Measurements from ENCODE around the gene GALNT13.

Gene GALNT13

GRCh38 chr2:154343282-154343681, 471.6 kb downstream of the GALNT13 start:
- Histone ChIP-seq H3F3A (ENCODE audit: low read depth) (no peaks in the 10 kb centered on the region), H3K4me3 (ENCODE audit: low read length, poor library complexity, severe bottlenecking) (no peak overlapping the region), H3K36me3 (ENCODE audit: insufficient read depth, low read length) (no peaks in the 10 kb centered on the region), H3K9me3 (ENCODE audit: insufficient read depth, low read depth, low read length) (no peaks in the 10 kb centered on the region), H3K4me1 (ENCODE audit: insufficient read depth, low read length, poor library complexity, severe bottlenecking) (no peaks in the 10 kb centered on the region), H3K4me2 (ENCODE audit: low read depth, low read length, poor library complexity, severe bottlenecking) (no peak overlapping the region), H3K9ac (ENCODE audit: low read depth, low read length, poor library complexity, severe bottlenecking) (no peak overlapping the region), H2AFZ (ENCODE audit: low read length) (no peak overlapping the region), H3K9me2 (replicated peaks; ENCODE audit: low read depth, low read length) (no peaks in the 10 kb centered on the region), H3K27me3 (ENCODE audit: insufficient read depth, low read length, poor library complexity, severe bottlenecking) (no peaks in the 10 kb centered on the region), H4K20me1 (ENCODE audit: insufficient read depth, low read length, poor library complexity, severe bottlenecking) (no peaks in the 10 kb centered on the region), H3K79me2 (ENCODE audit: insufficient read depth, low read length) (no peaks in the 10 kb centered on the region)
- TF ChIP-seq EZH2phosphoT487 (IDR thresholded peaks at IDR 0.05; ENCODE audit: borderline replicate concordance) = no peak
- no peak for TF ChIP-seq CTCF (conservative IDR thresholded peaks at IDR 0.05; ENCODE audit: low read length)

- H3K36me3 ChIP-seq (ENCODE audit: insufficient read depth, low read length) = no peaks in the 10 kb centered on the region
- no peaks in the 10 kb centered on the region for H3F3A ChIP-seq (ENCODE audit: low read depth)
- H3K9ac ChIP-seq (ENCODE audit: low read depth, low read length, poor library complexity, severe bottlenecking) = no peak overlapping the region
- no peak overlapping the region for H2AFZ ChIP-seq (ENCODE audit: low read length)
- H3K27me3 ChIP-seq (ENCODE audit: insufficient read depth, low read length, poor library complexity, severe bottlenecking) = no peaks in the 10 kb centered on the region
- no peak overlapping the region for H3K4me3 ChIP-seq (ENCODE audit: low read length, poor library complexity, severe bottlenecking)
- no peaks in the 10 kb centered on the region for H3K9me2 ChIP-seq (replicated peaks; ENCODE audit: low read depth, low read length)
- TF ChIP-seq CTCF (conservative IDR thresholded peaks at IDR 0.05; ENCODE audit: low read length) (no peak), EZH2phosphoT487 (IDR thresholded peaks at IDR 0.05; ENCODE audit: borderline replicate concordance) (no peak)
- no peaks in the 10 kb centered on the region for H3K9me3 ChIP-seq (ENCODE audit: insufficient read depth, low read depth, low read length)
- H4K20me1 ChIP-seq (ENCODE audit: insufficient read depth, low read length, poor library complexity, severe bottlenecking) = no peaks in the 10 kb centered on the region
- H3K4me2 ChIP-seq (ENCODE audit: low read depth, low read length, poor library complexity, severe bottlenecking) = no peak overlapping the region
- no peaks in the 10 kb centered on the region for H3K79me2 ChIP-seq (ENCODE audit: insufficient read depth, low read length)
- H3K4me1 ChIP-seq (ENCODE audit: insufficient read depth, low read length, poor library complexity, severe bottlenecking) = no peaks in the 10 kb centered on the region
These were observed 479.2 kb downstream of the GALNT13 start for GRCh38 chr2:154350911-154351310.

GRCh38 chr2:154361276-154361675, 489.6 kb downstream of the GALNT13 start:
- no peaks in the 10 kb centered on the region for H3K4me1 ChIP-seq (ENCODE audit: insufficient read depth, low read length, poor library complexity, severe bottlenecking)
- no peak overlapping the region for H3K9ac ChIP-seq (ENCODE audit: low read depth, low read length, poor library complexity, severe bottlenecking)
- no peak overlapping the region for H3K4me2 ChIP-seq (ENCODE audit: low read depth, low read length, poor library complexity, severe bottlenecking)
- no peaks in the 10 kb centered on the region for H3K79me2 ChIP-seq (ENCODE audit: insufficient read depth, low read length)
- no peaks in the 10 kb centered on the region for H3K36me3 ChIP-seq (ENCODE audit: insufficient read depth, low read length)
- no peaks in the 10 kb centered on the region for H3K9me3 ChIP-seq (ENCODE audit: insufficient read depth, low read depth, low read length)
- H3K4me3 ChIP-seq (ENCODE audit: low read length, poor library complexity, severe bottlenecking) = no peak overlapping the region
- no peak overlapping the region for H2AFZ ChIP-seq (ENCODE audit: low read length)
- no peaks in the 10 kb centered on the region for H3K27me3 ChIP-seq (ENCODE audit: insufficient read depth, low read length, poor library complexity, severe bottlenecking)
- no peaks in the 10 kb centered on the region for H3K9me2 ChIP-seq (replicated peaks; ENCODE audit: low read depth, low read length)
- no peaks in the 10 kb centered on the region for H4K20me1 ChIP-seq (ENCODE audit: insufficient read depth, low read length, poor library complexity, severe bottlenecking)
- H3F3A ChIP-seq (ENCODE audit: low read depth) = no peaks in the 10 kb centered on the region
- TF ChIP-seq CTCF (conservative IDR thresholded peaks at IDR 0.05; ENCODE audit: low read length) (no peak), EZH2phosphoT487 (IDR thresholded peaks at IDR 0.05; ENCODE audit: borderline replicate concordance) (no peak)
